RPMI8226 (cell line): ENCODE data around the gene KIF26B.
"Not testable (repeated sequence)": the region's sequence is repeated elsewhere in the genome, so short reads cannot be mapped to it uniquely, and the experiment has no call there.

ENCODE experiments used
- DNase-seq: peaks from one replicate; pipeline ENCODE4 v3.0.0-alpha.2; 2015

Gene KIF26B

GRCh38 chr1:245717611-245718010 is 562.8 kb downstream of the KIF26B start:
- no peak for DNase-seq

- DNase-seq: no peak
Observed at GRCh38 chr1:245718123-245718522, 563.3 kb downstream of the KIF26B start.

- DNase-seq: no peak
Observed at GRCh38 chr1:245718951-245719350, 564.2 kb downstream of the KIF26B start.

- DNase-seq: no peak
Observed at GRCh38 chr1:245721488-245721887, 566.7 kb downstream of the KIF26B start.

GRCh38 chr1:245728035-245728434 is 573.2 kb downstream of the KIF26B start:
- DNase-seq: not testable (repeated sequence)

GRCh38 chr1:245730801-245731200 is 576.0 kb downstream of the KIF26B start:
- no peak for DNase-seq

GRCh38 chr1:245740336-245740735 is 585.6 kb downstream of the KIF26B start:
- not testable (repeated sequence) for DNase-seq

- DNase-seq: no peak
Observed at GRCh38 chr1:245742896-245743295, 588.1 kb downstream of the KIF26B start.

GRCh38 chr1:245748240-245748639 is 593.5 kb downstream of the KIF26B start:
- DNase-seq: no peak

- DNase-seq: no peak
Observed at GRCh38 chr1:245748646-245749045, 593.9 kb downstream of the KIF26B start.

- no peak for DNase-seq
Observed at GRCh38 chr1:245749053-245749452, 594.3 kb downstream of the KIF26B start.

- no peak for DNase-seq
Observed at GRCh38 chr1:245750261-245750660, 595.5 kb downstream of the KIF26B start.

- no peak for DNase-seq
Observed at GRCh38 chr1:245751116-245751515, 596.3 kb downstream of the KIF26B start.

GRCh38 chr1:245751726-245752470 is 597.1 kb downstream of the KIF26B start:
- no peak for DNase-seq

- DNase-seq: no peak
Observed at GRCh38 chr1:245752561-245752960, 597.8 kb downstream of the KIF26B start.

GRCh38 chr1:245753807-245754206 is 599.0 kb downstream of the KIF26B start:
- DNase-seq: no peak

GRCh38 chr1:245754463-245754961 is 599.7 kb downstream of the KIF26B start:
- no peak for DNase-seq
